GM12878 (cell line): Measurements from ENCODE around the gene PTPN20. TPM values are rescaled to one million over a fixed set of nuclear protein-coding genes. Genes with fewer than 3 reads are reported as not detected.

ENCODE experiments used
- ATAC-seq: fragments of 200-7000 bp; cut with Tn5 transposase; 3 replicates; pipeline ENCODE4 v1.9.1; 2020; ENCODE audit warnings: mild to moderate bottlenecking, moderate library complexity
- BruUV-seq: library from RNA; stranded (reverse); fragments of 400-500 nt; replicated peaks from 2 replicates; lab custom pipeline; 2021; lab: Mats Ljungman, UMichigan
- CTCF ChIA-PET: fragments of 300-600 bp; sonication (Branson Sonifier 250); formaldehyde crosslinking; extraction: SDS; loops from one replicate; lab custom pipeline; 2021; ENCODE audit warnings: inconsistent platforms; lab: Yijun Ruan, JAX
- POLR2A ChIA-PET: fragments of 350-600 bp; formaldehyde crosslinking; extraction: SDS; loops from one replicate; lab custom pipeline; 2021; ENCODE audit warnings: inconsistent platforms; lab: Charles Lee
- RAD21 ChIA-PET: fragments of 300-600 bp; sonication (Branson Sonifier 250); formaldehyde crosslinking; loops from one replicate; lab custom pipeline; 2023; ENCODE audit warnings: antibody characterized with exemption; ENCODE audit not compliant: unreplicated experiment; lab: Charles Lee
- SMC1A ChIA-PET: fragments of 300-600 bp; sonication (Branson Sonifier 250); formaldehyde crosslinking; loops from one replicate; lab custom pipeline; 2023; ENCODE audit not compliant: unreplicated experiment, uncharacterized antibody; lab: Charles Lee
- DNase-seq: peaks from one replicate; pipeline ENCODE4 v3.0.0-alpha.2; 2011; ENCODE audit warnings: low read depth, low spot score
- FAIRE-seq: peaks from 3 replicates; lab custom pipeline; 2011; peaks lifted over from hg19 to GRCh38; lab: Jason Lieb, UNC
- H2AFZ ChIP-seq: 2 replicates; pipeline ENCODE4 v1.6.0; 2011; ENCODE audit warnings: low read depth, low read length, control low read depth; ENCODE audit not compliant: control insufficient read depth
- H3K27ac ChIP-seq: 2 replicates; pipeline ENCODE4 v1.5.1; 2011; ENCODE audit warnings: control low read depth; ENCODE audit not compliant: control insufficient read depth, insufficient read depth
- H3K27me3 ChIP-seq, 2 experiments: replicated peaks in 1 of 2; 2 replicates each; pipeline versions ENCODE4 v1.6.0 to v1.6.1; 2011; ENCODE audit warnings: low read length in 1 of 2; ENCODE audit not compliant: control insufficient read depth in 2 of 2, insufficient read depth in 2 of 2
- H3K36me3 ChIP-seq, 2 experiments: 2 replicates each; pipeline ENCODE4 v1.5.1; 2011; ENCODE audit warnings: low read length in 1 of 2; ENCODE audit not compliant: control insufficient read depth in 2 of 2, insufficient read depth in 2 of 2
- H3K4me1 ChIP-seq: 2 replicates; pipeline ENCODE4 v1.6.1; 2011; ENCODE audit warnings: mild to moderate bottlenecking, low read length, moderate library complexity, mixed read lengths; ENCODE audit not compliant: control insufficient read depth, insufficient read depth
- H3K4me2 ChIP-seq: 2 replicates; pipeline ENCODE4 v1.6.0; 2011; ENCODE audit warnings: control low read depth; ENCODE audit not compliant: control insufficient read depth, insufficient read depth
- H3K4me3 ChIP-seq: fragments of 200-600 bp; sonication (generic); 2 replicates; pipeline ENCODE4 v1.5.1; 2016
- H3K79me2 ChIP-seq: 2 replicates; pipeline ENCODE4 v1.6.0; 2011; ENCODE audit warnings: low read length; ENCODE audit not compliant: control insufficient read depth, insufficient read depth
- H3K9ac ChIP-seq: 2 replicates; pipeline ENCODE4 v1.8.0; 2011; ENCODE audit warnings: low read length, control low read depth, mixed read lengths; ENCODE audit not compliant: control insufficient read depth, insufficient read depth
- H3K9me3 ChIP-seq: replicated peaks from 3 replicates; pipeline ENCODE4 v1.5.1; 2011; ENCODE audit warnings: mild to moderate bottlenecking, low read length; ENCODE audit not compliant: control insufficient read depth, insufficient read depth
- H4K20me1 ChIP-seq: 2 replicates; pipeline ENCODE4 v1.6.0; 2011; ENCODE audit not compliant: control insufficient read depth, insufficient read depth
- ASH2L ChIP-seq: fragments of 300-600, 200-600 bp; sonication (generic); IDR thresholded peaks from 2 replicates; pipeline ENCODE4 v1.6.1; 2017; ENCODE audit warnings: low read depth, mild to moderate bottlenecking, borderline replicate concordance
- IKZF1 ChIP-seq: fragments of 450-650 bp; conservative IDR thresholded peaks from 2 replicates; pipeline ENCODE4 v1.6.1; 2017; ENCODE audit warnings: antibody characterized with exemption, mild to moderate bottlenecking
- IKZF2 ChIP-seq, 2 experiments: fragments of 450-650 bp; IDR thresholded peaks; 2 replicates each; pipeline ENCODE4 v1.6.1; 2017; ENCODE audit warnings: mild to moderate bottlenecking in 2 of 2, moderate library complexity in 2 of 2
- KLF5 ChIP-seq: fragments of 450-650 bp; IDR thresholded peaks from 2 replicates; pipeline ENCODE4 v1.6.1; 2014; ENCODE audit warnings: mild to moderate bottlenecking; ENCODE audit not compliant: partially characterized antibody
- RUNX3 ChIP-seq: IDR thresholded peaks from 2 replicates; pipeline ENCODE4 v1.6.1; 2012; ENCODE audit warnings: low read length, inconsistent platforms
- SREBF1 ChIP-seq: IDR thresholded peaks from 2 replicates; pipeline ENCODE4 v1.6.1; 2012; ENCODE audit warnings: mild to moderate bottlenecking, low read length
- TCF7 ChIP-seq: IDR thresholded peaks from 2 replicates; pipeline ENCODE4 v1.6.1; 2014; ENCODE audit warnings: antibody characterized with exemption, borderline replicate concordance
- WGBS: methylation state at CpG from one replicate; pipeline ENCODE4 v1.1.6; 2016; ENCODE audit warnings: low lambda C conversion rate; ENCODE audit not compliant: insufficient replicate concordance, insufficient coverage; ENCODE audit errors: missing lambda C conversion rate; 5-methylcytosine and 5-hydroxymethylcytosine counted together
- in situ Hi-C: fragments of 300-500 bp; cut with MboI; formaldehyde crosslinking; loops from 9 replicates; pipeline ENCODE4 v1.14.3; 2018; ENCODE audit warnings: mixed read lengths
- intact Hi-C: fragments of 100-400 bp; cut with micrococcal nuclease; formaldehyde crosslinking; loops from one replicate; pipeline ENCODE4 v1.14.2; 2022; ENCODE audit not compliant: unreplicated experiment
- polyA plus RNA-seq, 11 experiments: library from polyadenylated mRNA; depleted of rRNA in 4 of 11; unstranded in 6 of 11; stranded (reverse) in 5 of 11; fragments of >200 nt; fragmentation: Nextera tagmentation in 4 of 11; fragmentation: Illumina TruSeq in 1 of 11; extraction: Ambion mirVana in 4 of 11; extraction: Trizol in 1 of 11; gene quantifications; 1 replicate in 1 of 11; 2 replicates in 10 of 11; pipeline versions ENCODE4 v1.2.1 to v1.2.3, GENCODE V29; 2011 to 2016; ENCODE audit warnings: inconsistent platforms in 2 of 11, missing spikeins in 2 of 11, low read depth in 1 of 11
- total RNA-seq, 4 experiments: library from RNA; depleted of rRNA in 3 of 4; stranded (reverse); fragments of >200 nt in 3 of 4; fragmentation: Illumina TruSeq in 1 of 4; extraction: Trizol in 1 of 4; gene quantifications; 2 replicates each; pipeline versions ENCODE4 v1.2.1 to v1.2.3, GENCODE V29; 2013 to 2021
- TF ChIP-seq, protein P1 (sequence below): IDR thresholded peaks from 2 replicates; pipeline ENCODE4 v1.6.1; 2011; ENCODE audit warnings: low read depth, low read length, improper control_type of control experiment, borderline replicate concordance

PTPN20 gene
- total and polyA plus RNA-seq, 10 of the 15 experiments (the other 5 are each of a cell fraction or from before 2014, with no cell fraction given), result 0.04 to 3.4 (median 0.10) TPM; not detected in 4

GRCh38 chr10:47035171-47035818 lies 124.1 kb downstream of the PTPN20 start:
- Histone ChIP-seq H3K79me2 (no peaks in the 10 kb centered on the region), H3K9ac (no peak overlapping the region), H4K20me1 (no peaks in the 10 kb centered on the region), H3K4me2 (no peak overlapping the region), H2AFZ (no peak overlapping the region), H3K9me3 (no peaks in the 10 kb centered on the region), H3K27ac (no peak overlapping the region), H3K36me3 (no peaks in the 10 kb centered on the region), H3K27me3 (peaks cover 0 to 3% of the 10 kb centered on the region in 2 experiments; a peak in 2 of 4 replicates), H3K4me3 (no peak overlapping the region), H3K4me1 (no peaks in the 10 kb centered on the region)
- DNase-seq (no peak), ATAC-seq (no peak), FAIRE-seq (no peak)
- ChIA-PET SMC1A (interaction anchor here (0.6 kb wide), 1 partner anchor 127 kb away, joined by 5 read pairs; no protein-coding TSS in a partner anchor), CTCF (no interaction called here), POLR2A (no interaction called here), RAD21 (no interaction called here)
- 10% methylated on average over 7 of the region's 7 CpGs for WGBS
- TF ChIP-seq, protein P1, sequence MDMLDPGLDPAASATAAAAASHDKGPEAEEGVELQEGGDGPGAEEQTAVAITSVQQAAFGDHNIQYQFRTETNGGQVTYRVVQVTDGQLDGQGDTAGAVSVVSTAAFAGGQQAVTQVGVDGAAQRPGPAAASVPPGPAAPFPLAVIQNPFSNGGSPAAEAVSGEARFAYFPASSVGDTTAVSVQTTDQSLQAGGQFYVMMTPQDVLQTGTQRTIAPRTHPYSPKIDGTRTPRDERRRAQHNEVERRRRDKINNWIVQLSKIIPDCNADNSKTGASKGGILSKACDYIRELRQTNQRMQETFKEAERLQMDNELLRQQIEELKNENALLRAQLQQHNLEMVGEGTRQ, result no peak
- TF ChIP-seq ASH2L, result no peak
- TF ChIP-seq RUNX3, result no peak
- no peak for TF ChIP-seq SREBF1
- TF ChIP-seq IKZF1, result no peak
- TF ChIP-seq IKZF2 (IDR thresholded peaks at IDR 0.05), result no peak
- TF ChIP-seq TCF7, result no peak
- no peak for TF ChIP-seq KLF5
- intact Hi-C loops, result no loop called here
- BruUV-seq, result no TSS peak
- in situ Hi-C loops, result no loop called here
